Mammary epithelial cell (primary cell): Measurements from ENCODE around the gene FIGNL2.

Experiments used
- EZH2 ChIP-seq: IDR thresholded peaks from 2 replicates; pipeline ENCODE4 v1.6.1; 2012; ENCODE audit warnings: low read length, inconsistent platforms, borderline replicate concordance
- TF ChIP-seq, protein P1 (sequence below), 2 donors: IDR thresholded peaks in 1 of 2; conservative IDR thresholded peaks in 1 of 2; 2 replicates each; pipeline ENCODE4 v1.5.1; 2011 to 2012; ENCODE audit warnings: inconsistent platforms in 2 of 2, low read length in 2 of 2, mild to moderate bottlenecking in 2 of 2, control low read depth in 1 of 2, low read depth in 1 of 2; ENCODE audit not compliant: insufficient read depth in 1 of 2; ENCODE audit errors: extremely low read depth in 1 of 2

DNA sequence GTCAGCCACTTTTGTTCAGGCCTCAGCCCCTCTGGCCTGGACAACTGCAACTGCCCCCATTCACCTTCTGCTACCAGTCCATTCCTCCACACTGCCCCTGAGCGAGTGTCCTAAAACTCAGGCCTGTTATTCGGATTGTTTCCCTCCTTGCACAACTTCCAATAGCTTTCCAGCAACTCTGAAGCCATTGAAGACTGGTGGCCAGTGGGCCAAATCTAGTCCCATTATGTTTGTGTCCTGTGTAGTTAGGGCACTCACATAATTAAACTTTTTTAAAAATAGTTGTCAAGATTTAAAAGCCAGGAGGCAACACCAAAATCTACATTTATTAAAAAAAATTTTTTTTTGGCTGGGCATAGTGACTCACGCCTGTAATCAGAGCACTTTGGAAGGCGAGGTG is 17.8 kb upstream of the FIGNL2 start:
- TF ChIP-seq, protein P1, sequence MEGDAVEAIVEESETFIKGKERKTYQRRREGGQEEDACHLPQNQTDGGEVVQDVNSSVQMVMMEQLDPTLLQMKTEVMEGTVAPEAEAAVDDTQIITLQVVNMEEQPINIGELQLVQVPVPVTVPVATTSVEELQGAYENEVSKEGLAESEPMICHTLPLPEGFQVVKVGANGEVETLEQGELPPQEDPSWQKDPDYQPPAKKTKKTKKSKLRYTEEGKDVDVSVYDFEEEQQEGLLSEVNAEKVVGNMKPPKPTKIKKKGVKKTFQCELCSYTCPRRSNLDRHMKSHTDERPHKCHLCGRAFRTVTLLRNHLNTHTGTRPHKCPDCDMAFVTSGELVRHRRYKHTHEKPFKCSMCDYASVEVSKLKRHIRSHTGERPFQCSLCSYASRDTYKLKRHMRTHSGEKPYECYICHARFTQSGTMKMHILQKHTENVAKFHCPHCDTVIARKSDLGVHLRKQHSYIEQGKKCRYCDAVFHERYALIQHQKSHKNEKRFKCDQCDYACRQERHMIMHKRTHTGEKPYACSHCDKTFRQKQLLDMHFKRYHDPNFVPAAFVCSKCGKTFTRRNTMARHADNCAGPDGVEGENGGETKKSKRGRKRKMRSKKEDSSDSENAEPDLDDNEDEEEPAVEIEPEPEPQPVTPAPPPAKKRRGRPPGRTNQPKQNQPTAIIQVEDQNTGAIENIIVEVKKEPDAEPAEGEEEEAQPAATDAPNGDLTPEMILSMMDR (conservative IDR thresholded peaks at IDR 0.05 in 1 of 2, IDR thresholded peaks at IDR 0.05 in 1 of 2; ENCODE audit: extremely low read depth in 1 of 2, insufficient read depth in 1 of 2, low read depth in 1 of 2, low read length in 2 of 2): no peak
- TF ChIP-seq EZH2: no peak
